KMS-11 (cell line): Measurements from ENCODE around the gene PRR12.
A peak's percentile ranks its signal among the peaks of the same experiment; 100 is the strongest.

Experiments used
- H2AFZ ChIP-seq: fragments of 200-600 bp; sonication (generic); 2 replicates; pipeline ENCODE4 v1.6.1; 2016; ENCODE audit warnings: antibody characterized with exemption, mixed run types, low read depth
- H3K27ac ChIP-seq: fragments of 200-600 bp; sonication (generic); 2 replicates; pipeline ENCODE4 v1.6.1; 2016; ENCODE audit warnings: mild to moderate bottlenecking, mixed run types
- H3K27me3 ChIP-seq: fragments of 200-600 bp; sonication (generic); 2 replicates; pipeline ENCODE4 v1.6.1; 2017; ENCODE audit warnings: mild to moderate bottlenecking, low read depth, mixed run types, moderate library complexity; ENCODE audit not compliant: insufficient read depth
- H3K36me3 ChIP-seq: fragments of 200-600 bp; sonication (generic); 2 replicates; pipeline ENCODE4 v1.6.1; 2017; ENCODE audit warnings: mild to moderate bottlenecking, mixed run types; ENCODE audit not compliant: insufficient read depth
- H3K4me1 ChIP-seq: fragments of 200-600 bp; sonication (generic); 2 replicates; pipeline ENCODE4 v1.6.1; 2016; ENCODE audit warnings: mild to moderate bottlenecking, low read depth, mixed run types; ENCODE audit not compliant: poor library complexity, severe bottlenecking
- H3K4me2 ChIP-seq: fragments of 200-600 bp; sonication (generic); 2 replicates; pipeline ENCODE4 v1.7.0; 2016; ENCODE audit warnings: mild to moderate bottlenecking, mixed run types
- H3K4me3 ChIP-seq: fragments of 200-600 bp; sonication (generic); IDR thresholded peaks from 2 replicates; pipeline ENCODE4 v1.6.1; 2017; ENCODE audit warnings: low read depth, low read length, mixed read lengths; ENCODE audit not compliant: insufficient read depth
- H3K79me2 ChIP-seq: fragments of 200-600 bp; sonication (generic); 2 replicates; pipeline ENCODE4 v1.6.1; 2016; ENCODE audit warnings: low read depth, mixed run types; ENCODE audit not compliant: insufficient read depth
- H3K9ac ChIP-seq: fragments of 200-600 bp; sonication (generic); 2 replicates; pipeline ENCODE4 v1.6.1; 2016; ENCODE audit warnings: mild to moderate bottlenecking, mixed run types
- H4K20me1 ChIP-seq: fragments of 200-600 bp; sonication (generic); 2 replicates; pipeline ENCODE4 v1.6.1; 2016; ENCODE audit warnings: mild to moderate bottlenecking, mixed run types; ENCODE audit not compliant: insufficient read depth
- CTCF ChIP-seq: fragments of 200-600 bp; sonication (generic); conservative IDR thresholded peaks from 2 replicates; pipeline ENCODE4 v1.6.1; 2017; ENCODE audit warnings: low read depth, mild to moderate bottlenecking, antibody characterized with exemption, low read length, moderate library complexity, mixed read lengths

The PRR12 gene

GRCh38 chr19:49566302-49566701 is 24.7 kb upstream of the PRR12 start:
- Histone ChIP-seq H3K79me2 (peaks cover 45% of the 10 kb centered on the region), H3K4me3 (no peak overlapping the region), H3K9ac (no peak overlapping the region), H3K4me2 (no peak overlapping the region), H3K27ac (no peak overlapping the region), H2AFZ (no peak overlapping the region), H3K27me3 (no peaks in the 10 kb centered on the region), H4K20me1 (no peaks in the 10 kb centered on the region), H3K36me3 (no peaks in the 10 kb centered on the region), H3K4me1 (peaks cover 89% of the 10 kb centered on the region)
- no peak for TF ChIP-seq CTCF

- H3K27me3 ChIP-seq: no peaks in the 10 kb centered on the region
- H3K79me2 ChIP-seq: peaks cover 45% of the 10 kb centered on the region
- peak overlapping the region; percentile 90 for H3K27ac ChIP-seq
- peaks cover 91% of the 10 kb centered on the region for H3K4me1 ChIP-seq
- H2AFZ ChIP-seq: no peak overlapping the region
- peak overlapping the region; percentile 45 for H3K9ac ChIP-seq
- TF ChIP-seq CTCF: no peak
- no peaks in the 10 kb centered on the region for H4K20me1 ChIP-seq
- H3K4me2 ChIP-seq: peak overlapping the region; percentile 74
- H3K4me3 ChIP-seq: no peak overlapping the region
- H3K36me3 ChIP-seq: no peaks in the 10 kb centered on the region
These were observed 23.0 kb upstream of the PRR12 start for GRCh38 chr19:49567861-49568441.

GRCh38 chr19:49570138-49570856 is 20.7 kb upstream of the PRR12 start:
- Histone ChIP-seq H3K27me3 (no peaks in the 10 kb centered on the region), H4K20me1 (no peaks in the 10 kb centered on the region), H3K4me2 (peak overlapping the region; percentile 87), H3K9ac (peak overlapping the region; percentile 30; the same call in 1 of the 2 replicates), H3K4me1 (peaks cover 78% of the 10 kb centered on the region), H3K27ac (peak overlapping the region; percentile 90), H3K4me3 (no peak overlapping the region), H3K79me2 (peaks cover 25% of the 10 kb centered on the region), H2AFZ (no peak overlapping the region), H3K36me3 (no peaks in the 10 kb centered on the region)
- TF ChIP-seq CTCF: peak; percentile 99

- TF ChIP-seq CTCF: peak; percentile 62; the same call in 1 of the 2 replicates
- Histone ChIP-seq H3K4me3 (no peak overlapping the region), H3K4me1 (peaks cover 70% of the 10 kb centered on the region), H3K36me3 (no peaks in the 10 kb centered on the region), H4K20me1 (no peaks in the 10 kb centered on the region), H3K9ac (peak overlapping the region; percentile 30; the same call in 1 of the 2 replicates), H3K27me3 (no peaks in the 10 kb centered on the region), H3K4me2 (peak overlapping the region; percentile 87), H3K27ac (peak overlapping the region; percentile 46), H2AFZ (no peak overlapping the region), H3K79me2 (peaks cover 27% of the 10 kb centered on the region)
These were observed 19.8 kb upstream of the PRR12 start for GRCh38 chr19:49570997-49571676.
